ENCODE measurements around the gene CCNB1. TPM values are rescaled to one million over a fixed set of nuclear protein-coding genes. Genes with fewer than 3 reads are reported as not detected.

Gene CCNB1
- total RNA-seq, 1 donor from 2014 or later = 42.7 TPM

DNA sequence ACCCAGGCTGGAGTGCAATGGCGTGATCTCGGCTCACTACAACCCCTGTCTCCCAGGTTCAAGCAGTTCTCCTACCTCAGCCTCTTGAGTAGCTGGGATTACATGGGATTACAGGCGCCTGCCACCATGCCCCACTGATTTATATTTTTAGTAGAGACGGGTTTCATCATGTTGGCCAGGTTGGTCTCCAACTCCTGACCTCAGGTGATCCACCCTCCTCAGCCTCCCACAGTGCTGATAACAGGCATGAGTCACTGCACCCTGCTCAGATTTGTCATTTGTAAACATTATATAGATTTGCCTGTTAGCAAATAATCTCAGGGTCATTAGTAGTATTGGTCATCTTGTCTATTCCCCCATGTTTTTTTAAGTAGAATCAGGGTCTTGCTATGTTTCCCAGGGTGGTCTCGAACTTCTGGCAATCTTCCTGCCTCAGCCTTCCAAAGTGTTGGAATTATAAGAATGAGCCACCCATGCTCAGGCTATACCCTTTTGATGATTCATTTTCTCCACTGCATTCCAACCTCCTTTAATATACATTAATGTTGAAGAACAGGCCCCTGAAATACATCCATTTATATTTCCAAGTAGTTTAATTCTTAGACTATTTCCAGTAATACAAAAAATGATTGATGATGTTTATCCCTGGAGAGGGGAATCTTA is 39.7 kb downstream of the CCNB1 start:
- DNase-seq (ENCODE audit: low spot score) = no peak
- H3K4me3 Mint-ChIP-seq (ENCODE audit: unreplicated experiment) = no peak overlapping the region
- no peaks in the 10 kb centered on the region for H3K9me3 Mint-ChIP-seq (ENCODE audit: unreplicated experiment)
- H3K4me1 Mint-ChIP-seq (ENCODE audit: unreplicated experiment) = no peaks in the 10 kb centered on the region
- H3K27ac Mint-ChIP-seq (ENCODE audit: unreplicated experiment) = no peak overlapping the region
- TF ChIP-seq, protein P1, sequence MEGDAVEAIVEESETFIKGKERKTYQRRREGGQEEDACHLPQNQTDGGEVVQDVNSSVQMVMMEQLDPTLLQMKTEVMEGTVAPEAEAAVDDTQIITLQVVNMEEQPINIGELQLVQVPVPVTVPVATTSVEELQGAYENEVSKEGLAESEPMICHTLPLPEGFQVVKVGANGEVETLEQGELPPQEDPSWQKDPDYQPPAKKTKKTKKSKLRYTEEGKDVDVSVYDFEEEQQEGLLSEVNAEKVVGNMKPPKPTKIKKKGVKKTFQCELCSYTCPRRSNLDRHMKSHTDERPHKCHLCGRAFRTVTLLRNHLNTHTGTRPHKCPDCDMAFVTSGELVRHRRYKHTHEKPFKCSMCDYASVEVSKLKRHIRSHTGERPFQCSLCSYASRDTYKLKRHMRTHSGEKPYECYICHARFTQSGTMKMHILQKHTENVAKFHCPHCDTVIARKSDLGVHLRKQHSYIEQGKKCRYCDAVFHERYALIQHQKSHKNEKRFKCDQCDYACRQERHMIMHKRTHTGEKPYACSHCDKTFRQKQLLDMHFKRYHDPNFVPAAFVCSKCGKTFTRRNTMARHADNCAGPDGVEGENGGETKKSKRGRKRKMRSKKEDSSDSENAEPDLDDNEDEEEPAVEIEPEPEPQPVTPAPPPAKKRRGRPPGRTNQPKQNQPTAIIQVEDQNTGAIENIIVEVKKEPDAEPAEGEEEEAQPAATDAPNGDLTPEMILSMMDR (IDR thresholded peaks at IDR 0.05; ENCODE audit: unreplicated experiment) = no peak
- H3K27me3 Mint-ChIP-seq (ENCODE audit: unreplicated experiment) = no peaks in the 10 kb centered on the region
- no peaks in the 10 kb centered on the region for H3K36me3 Mint-ChIP-seq (ENCODE audit: low read depth, unreplicated experiment)

DNA sequence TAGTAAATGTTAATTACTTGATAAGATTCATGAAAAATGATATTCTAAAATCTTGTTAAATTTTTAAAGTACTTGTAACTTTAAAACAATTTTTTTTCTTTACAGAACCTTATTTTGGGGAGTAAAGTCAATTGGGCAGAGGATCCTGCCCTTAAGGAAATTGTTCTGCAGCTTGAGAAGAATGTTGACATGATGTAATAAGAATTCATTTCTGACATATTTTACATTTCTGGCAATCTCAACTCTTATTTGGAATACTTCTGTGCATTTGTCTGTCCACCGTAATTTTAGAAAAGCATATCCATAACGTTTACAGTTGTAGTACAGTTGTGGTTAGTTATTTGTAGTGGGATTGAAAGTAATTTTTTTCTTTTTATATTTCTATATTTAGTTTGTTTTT is 42.7 kb downstream of the CCNB1 start:
- no peaks in the 10 kb centered on the region for H3K4me1 Mint-ChIP-seq (ENCODE audit: unreplicated experiment)
- no peaks in the 10 kb centered on the region for H3K36me3 Mint-ChIP-seq (ENCODE audit: low read depth, unreplicated experiment)
- no peaks in the 10 kb centered on the region for H3K9me3 Mint-ChIP-seq (ENCODE audit: unreplicated experiment)
- no peaks in the 10 kb centered on the region for H3K27me3 Mint-ChIP-seq (ENCODE audit: unreplicated experiment)
- TF ChIP-seq, protein P1 (IDR thresholded peaks at IDR 0.05; ENCODE audit: unreplicated experiment) = no peak
- no peak overlapping the region for H3K4me3 Mint-ChIP-seq (ENCODE audit: unreplicated experiment)
- no peak overlapping the region for H3K27ac Mint-ChIP-seq (ENCODE audit: unreplicated experiment)
- no peak for DNase-seq (ENCODE audit: low spot score)

DNA sequence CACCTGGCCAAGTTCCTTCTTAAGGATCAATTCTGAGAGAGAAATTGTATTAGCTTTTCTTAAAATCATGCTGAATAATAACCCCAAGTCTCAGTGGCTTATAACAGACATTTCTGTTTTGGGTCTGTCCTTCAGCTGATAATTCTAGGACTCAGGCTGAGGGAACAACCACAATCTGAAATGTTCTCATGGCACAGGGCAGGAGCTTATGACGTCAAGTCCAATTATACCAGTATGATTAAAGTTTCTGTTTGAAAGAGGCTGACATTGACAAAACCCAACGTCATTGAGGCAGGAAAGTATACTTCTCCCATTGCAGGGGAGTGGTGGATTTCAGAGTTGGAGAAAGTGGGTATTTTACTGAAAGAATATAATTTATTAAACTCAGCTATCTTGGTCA is 44.2 kb downstream of the CCNB1 start:
- H3K4me1 Mint-ChIP-seq (ENCODE audit: unreplicated experiment) = no peaks in the 10 kb centered on the region
- no peaks in the 10 kb centered on the region for H3K36me3 Mint-ChIP-seq (ENCODE audit: low read depth, unreplicated experiment)
- H3K9me3 Mint-ChIP-seq (ENCODE audit: unreplicated experiment) = no peaks in the 10 kb centered on the region
- H3K4me3 Mint-ChIP-seq (ENCODE audit: unreplicated experiment) = no peak overlapping the region
- H3K27me3 Mint-ChIP-seq (ENCODE audit: unreplicated experiment) = peaks cover 1% of the 10 kb centered on the region
- no peak overlapping the region for H3K27ac Mint-ChIP-seq (ENCODE audit: unreplicated experiment)
- DNase-seq (ENCODE audit: low spot score) = no peak
- TF ChIP-seq, protein P1 (IDR thresholded peaks at IDR 0.05; ENCODE audit: unreplicated experiment) = no peak

DNA sequence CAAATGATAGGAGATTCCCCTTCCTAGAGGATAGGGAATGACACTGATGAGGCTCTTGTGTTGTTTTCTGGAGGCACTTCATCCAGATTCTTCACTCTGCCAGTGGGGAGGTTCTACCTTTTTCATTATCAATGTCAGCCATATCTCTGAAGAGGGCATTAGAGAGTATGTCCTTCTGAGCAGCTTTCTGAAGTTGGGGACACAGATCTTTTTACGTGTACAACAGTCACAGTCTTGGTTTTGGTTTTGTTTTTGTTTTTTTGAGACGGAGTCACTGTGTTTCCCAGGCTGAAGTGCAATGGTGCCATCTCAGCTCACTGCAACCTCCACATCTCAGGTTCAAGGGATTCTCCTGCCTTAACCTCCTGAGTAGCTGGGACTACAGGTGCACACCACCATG is 45.1 kb downstream of the CCNB1 start:
- Mint-ChIP-seq H3K9me3 (ENCODE audit: unreplicated experiment) (no peaks in the 10 kb centered on the region), H3K36me3 (ENCODE audit: low read depth, unreplicated experiment) (no peaks in the 10 kb centered on the region), H3K4me1 (ENCODE audit: unreplicated experiment) (no peaks in the 10 kb centered on the region), H3K4me3 (ENCODE audit: unreplicated experiment) (no peak overlapping the region), H3K27me3 (ENCODE audit: unreplicated experiment) (peaks cover 1% of the 10 kb centered on the region), H3K27ac (ENCODE audit: unreplicated experiment) (no peak overlapping the region)
- TF ChIP-seq, protein P1 (IDR thresholded peaks at IDR 0.05; ENCODE audit: unreplicated experiment) = no peak
- no peak for DNase-seq (ENCODE audit: low spot score)

DNA sequence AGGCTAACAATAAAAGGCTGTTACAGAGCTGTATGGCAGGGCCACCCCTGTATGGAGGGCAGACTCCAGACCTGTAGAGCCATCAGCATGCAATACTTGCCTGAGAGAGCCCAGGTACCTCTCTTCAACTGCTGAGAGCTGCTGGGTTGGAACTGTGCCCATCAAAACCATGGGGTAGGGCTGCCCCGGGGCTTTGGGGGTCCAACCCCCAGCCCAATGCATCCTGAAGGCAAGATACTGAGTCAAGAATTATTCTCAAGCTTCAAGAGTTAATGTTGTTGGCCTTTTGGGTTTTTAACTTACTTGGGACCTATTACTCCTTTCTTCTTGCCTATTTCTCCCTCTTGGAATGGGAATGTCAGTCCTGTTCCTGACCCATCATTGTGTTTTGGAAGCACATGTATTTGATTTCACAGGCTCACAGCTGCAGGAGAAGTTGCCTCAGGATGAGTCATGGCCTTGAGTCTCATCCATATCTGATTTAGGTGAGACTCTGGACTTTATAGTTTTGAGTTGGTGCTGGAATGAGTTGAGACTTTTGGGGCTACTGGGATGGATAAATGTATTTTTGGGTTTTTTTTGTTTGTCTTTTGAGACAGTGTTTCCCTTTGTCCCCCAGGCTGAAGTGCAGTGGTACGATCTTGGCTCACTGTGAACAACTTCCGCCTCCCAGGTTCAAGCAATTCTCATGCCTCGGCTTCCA is 46.7 kb downstream of the CCNB1 start:
- H3K27ac Mint-ChIP-seq (ENCODE audit: unreplicated experiment) = no peak overlapping the region

More for the DNA sequence above, 46.7 kb downstream of the CCNB1 start:
- no peaks in the 10 kb centered on the region for H3K9me3 Mint-ChIP-seq (ENCODE audit: unreplicated experiment)
- DNase-seq (ENCODE audit: low spot score) = no peak
- H3K4me1 Mint-ChIP-seq (ENCODE audit: unreplicated experiment) = no peaks in the 10 kb centered on the region
- no peaks in the 10 kb centered on the region for H3K36me3 Mint-ChIP-seq (ENCODE audit: low read depth, unreplicated experiment)
- peaks cover 1% of the 10 kb centered on the region for H3K27me3 Mint-ChIP-seq (ENCODE audit: unreplicated experiment)
- TF ChIP-seq, protein P1 (IDR thresholded peaks at IDR 0.05; ENCODE audit: unreplicated experiment) = no peak
- no peak overlapping the region for H3K4me3 Mint-ChIP-seq (ENCODE audit: unreplicated experiment)

Data from endothelial cell (in vitro differentiated cells).